Left ventricle myocardium inferior (tissue), 1 donor: ENCODE data around the gene TENM3. TPM values are rescaled to one million over a fixed set of nuclear protein-coding genes. Genes with fewer than 3 reads are reported as not detected.

Experiments
- DNase-seq: peaks from one replicate; pipeline ENCODE4 v3.0.0-alpha.2; 2020
- H3K27ac ChIP-seq: fragments of 200-600 bp; replicated peaks from 2 replicates; pipeline ENCODE4 v1.8.0; 2021
- H3K27me3 ChIP-seq: fragments of 200-600 bp; 2 replicates; pipeline ENCODE4 v1.8.0; 2021; ENCODE audit warnings: low read depth
- H3K36me3 ChIP-seq: fragments of 200-600 bp; 2 replicates; pipeline ENCODE4 v1.8.0; 2021
- H3K4me1 ChIP-seq: fragments of 200-600 bp; 2 replicates; pipeline ENCODE4 v1.8.0; 2021
- H3K4me3 ChIP-seq: fragments of 200-600 bp; 2 replicates; pipeline ENCODE4 v1.8.0; 2021; ENCODE audit warnings: mild to moderate bottlenecking, moderate library complexity
- H3K9me3 ChIP-seq: fragments of 200-600 bp; replicated peaks from 2 replicates; pipeline ENCODE4 v1.8.0; 2021
- intact Hi-C: fragments of 100-400 bp; cut with micrococcal nuclease; formaldehyde crosslinking; loops from one replicate; pipeline ENCODE4 v1.11.0; 2022
- total RNA-seq: library from RNA; stranded (reverse); fragmentation: NEBNext Ultra II Directional; extraction: Animal tissue kit (Norgen Biotek cat#: 25700); gene quantifications from one replicate; pipeline ENCODE4 v1.2.1, GENCODE V29; 2021
- TF ChIP-seq, protein P1 (sequence below): fragments of 200-600 bp; IDR thresholded peaks from 2 replicates; pipeline ENCODE4 v1.8.0; 2021; ENCODE audit warnings: antibody characterized with exemption, mild to moderate bottlenecking, borderline replicate concordance
- donor health status: DM: no; HTN: yes; CAD: no; lungs with severe emphysema.

The TENM3 gene
- total RNA-seq, 1 donor from 2014 or later, result 1.5 TPM

DNA sequence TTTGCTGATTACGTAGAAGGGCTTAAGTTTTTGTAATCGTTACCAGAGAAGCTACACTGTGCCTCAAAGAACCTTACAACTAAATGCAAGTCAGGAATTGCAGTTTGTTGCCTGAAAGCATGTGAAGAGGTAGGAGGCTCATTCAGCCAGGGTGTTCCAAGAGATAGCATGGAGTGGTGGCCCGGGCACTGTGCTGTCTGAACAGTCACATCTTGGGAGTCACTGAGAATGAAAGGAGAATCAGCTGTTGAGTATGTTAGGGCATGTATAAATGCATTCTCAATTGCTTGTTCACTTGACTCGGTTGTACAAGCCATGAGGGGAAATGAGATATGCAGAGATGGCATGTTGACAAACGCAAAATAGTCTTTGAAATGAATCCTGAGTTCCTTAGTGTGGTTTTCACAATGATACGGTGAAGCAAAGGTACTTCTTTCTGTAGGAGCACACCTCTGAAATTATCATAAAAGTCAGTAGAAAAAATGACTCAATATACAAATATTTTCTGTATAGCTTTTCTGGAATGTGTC lies 513.0 kb downstream of the TENM3 start:
- H3K36me3 ChIP-seq, result no peaks in the 10 kb centered on the region
- intact Hi-C loops, result no loop called here
- no peak overlapping the region for H3K4me3 ChIP-seq
- no peak overlapping the region for H3K27ac ChIP-seq
- DNase-seq, result no peak
- H3K27me3 ChIP-seq, result no peaks in the 10 kb centered on the region
- peaks cover 9% of the 10 kb centered on the region for H3K9me3 ChIP-seq
- TF ChIP-seq, protein P1, sequence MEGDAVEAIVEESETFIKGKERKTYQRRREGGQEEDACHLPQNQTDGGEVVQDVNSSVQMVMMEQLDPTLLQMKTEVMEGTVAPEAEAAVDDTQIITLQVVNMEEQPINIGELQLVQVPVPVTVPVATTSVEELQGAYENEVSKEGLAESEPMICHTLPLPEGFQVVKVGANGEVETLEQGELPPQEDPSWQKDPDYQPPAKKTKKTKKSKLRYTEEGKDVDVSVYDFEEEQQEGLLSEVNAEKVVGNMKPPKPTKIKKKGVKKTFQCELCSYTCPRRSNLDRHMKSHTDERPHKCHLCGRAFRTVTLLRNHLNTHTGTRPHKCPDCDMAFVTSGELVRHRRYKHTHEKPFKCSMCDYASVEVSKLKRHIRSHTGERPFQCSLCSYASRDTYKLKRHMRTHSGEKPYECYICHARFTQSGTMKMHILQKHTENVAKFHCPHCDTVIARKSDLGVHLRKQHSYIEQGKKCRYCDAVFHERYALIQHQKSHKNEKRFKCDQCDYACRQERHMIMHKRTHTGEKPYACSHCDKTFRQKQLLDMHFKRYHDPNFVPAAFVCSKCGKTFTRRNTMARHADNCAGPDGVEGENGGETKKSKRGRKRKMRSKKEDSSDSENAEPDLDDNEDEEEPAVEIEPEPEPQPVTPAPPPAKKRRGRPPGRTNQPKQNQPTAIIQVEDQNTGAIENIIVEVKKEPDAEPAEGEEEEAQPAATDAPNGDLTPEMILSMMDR, result no peak
- no peaks in the 10 kb centered on the region for H3K4me1 ChIP-seq

DNA sequence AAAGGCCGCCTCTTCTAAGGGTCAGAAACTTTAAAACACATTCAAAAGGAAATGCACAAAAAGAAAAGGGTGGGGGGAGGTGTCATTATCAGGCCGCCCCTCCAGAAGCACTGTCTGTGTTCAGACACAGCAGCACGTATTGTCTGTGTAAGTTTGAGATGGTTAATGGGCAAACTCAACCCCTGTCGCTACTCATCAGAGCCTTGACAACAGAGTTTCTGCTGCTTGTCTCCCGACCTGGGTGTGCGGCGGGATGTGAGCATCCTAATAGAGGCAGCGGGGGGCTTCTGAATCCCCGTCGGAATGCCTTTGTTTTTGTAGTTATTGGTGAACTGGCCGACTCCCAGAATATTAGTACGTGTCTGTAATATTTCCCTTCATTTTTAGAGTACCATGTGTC lies 515.1 kb downstream of the TENM3 start:
- TF ChIP-seq, protein P1, result no peak
- no peak for DNase-seq
- H3K36me3 ChIP-seq, result no peaks in the 10 kb centered on the region
- H3K9me3 ChIP-seq, result peaks cover 9% of the 10 kb centered on the region
- H3K4me1 ChIP-seq, result no peaks in the 10 kb centered on the region
- H3K27me3 ChIP-seq, result no peaks in the 10 kb centered on the region
- intact Hi-C loops, result no loop called here
- no peak overlapping the region for H3K4me3 ChIP-seq
- no peak overlapping the region for H3K27ac ChIP-seq

DNA sequence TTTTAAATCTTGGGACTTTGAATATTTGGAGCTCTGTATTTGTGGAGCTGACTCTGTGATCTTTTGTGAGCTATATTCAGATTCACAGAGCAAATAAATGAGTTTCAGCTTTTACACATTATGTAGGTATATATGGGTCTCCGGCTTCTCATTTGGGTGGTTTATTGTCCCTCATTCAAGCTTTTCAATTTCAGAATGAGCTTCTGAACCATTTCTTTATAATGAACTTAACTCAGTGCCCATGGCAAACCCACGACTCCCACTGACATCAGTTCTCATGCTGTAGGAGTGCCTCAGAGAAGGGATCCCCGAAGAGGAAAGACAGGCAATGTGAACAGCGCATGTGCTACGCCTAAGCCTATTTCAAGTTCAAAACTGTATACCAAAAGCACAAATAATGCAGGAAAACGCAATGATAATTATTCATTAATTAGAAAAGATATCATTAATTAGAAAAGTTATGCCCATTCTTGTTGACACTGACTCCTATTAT lies 517.4 kb downstream of the TENM3 start:
- no peaks in the 10 kb centered on the region for H3K4me1 ChIP-seq
- H3K36me3 ChIP-seq, result no peaks in the 10 kb centered on the region
- no peak overlapping the region for H3K4me3 ChIP-seq
- H3K27ac ChIP-seq, result no peak overlapping the region
- no peaks in the 10 kb centered on the region for H3K27me3 ChIP-seq
- intact Hi-C loops, result no loop called here
- TF ChIP-seq, protein P1, result no peak
- no peak for DNase-seq
- peaks cover 9% of the 10 kb centered on the region for H3K9me3 ChIP-seq

DNA sequence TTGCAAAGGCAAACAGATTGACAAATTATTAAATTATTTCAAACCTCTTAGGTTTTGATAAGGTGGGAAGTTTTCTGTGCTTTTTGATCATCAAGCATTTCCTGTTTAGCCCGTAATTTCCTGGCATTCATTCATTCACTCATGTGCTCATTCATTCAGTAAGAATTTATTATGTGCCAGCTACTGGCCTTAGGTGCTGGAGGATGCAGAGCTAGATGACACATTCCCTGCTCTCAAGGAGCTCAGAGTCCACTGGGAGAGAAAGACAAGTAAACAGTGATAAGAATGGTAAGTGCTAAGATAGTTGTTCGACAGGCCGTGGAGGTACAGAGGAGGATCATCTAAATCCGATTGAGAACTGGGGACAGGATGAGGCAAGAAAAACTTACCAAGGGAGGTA lies 520.9 kb downstream of the TENM3 start:
- DNase-seq, result no peak
- TF ChIP-seq, protein P1, result no peak
- Histone ChIP-seq H3K27me3 (peaks cover 3% of the 10 kb centered on the region), H3K36me3 (no peaks in the 10 kb centered on the region), H3K4me3 (no peak overlapping the region), H3K9me3 (no peaks in the 10 kb centered on the region), H3K27ac (no peak overlapping the region), H3K4me1 (no peaks in the 10 kb centered on the region)
- intact Hi-C loops, result no loop called here

DNA sequence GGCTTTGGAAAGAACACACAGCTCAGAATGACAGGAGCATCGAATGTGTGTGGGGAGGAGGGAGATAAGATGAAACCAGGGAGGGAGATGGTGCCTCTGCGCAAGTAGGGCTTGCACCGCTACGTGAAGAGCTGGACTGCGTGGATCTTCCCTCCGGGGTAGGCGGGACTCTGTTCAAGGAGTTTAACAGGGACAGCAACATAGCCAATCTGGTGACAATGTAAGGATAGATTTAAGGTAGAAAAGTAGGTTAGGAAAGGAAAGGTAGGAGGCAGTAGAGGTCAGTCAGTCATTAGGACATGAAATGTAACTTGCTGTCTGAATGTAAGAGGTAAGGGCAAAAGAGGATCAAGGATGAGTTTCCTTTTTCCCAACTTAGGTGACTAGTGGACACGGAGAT lies 521.4 kb downstream of the TENM3 start:
- no peak for DNase-seq
- H3K4me3 ChIP-seq, result no peak overlapping the region
- intact Hi-C loops, result no loop called here
- peaks cover 3% of the 10 kb centered on the region for H3K27me3 ChIP-seq
- TF ChIP-seq, protein P1, result no peak
- no peaks in the 10 kb centered on the region for H3K36me3 ChIP-seq
- no peaks in the 10 kb centered on the region for H3K4me1 ChIP-seq
- no peak overlapping the region for H3K27ac ChIP-seq
- no peaks in the 10 kb centered on the region for H3K9me3 ChIP-seq
